HepG2 (cell line): ENCODE measurements around the gene GPM6B. TPM values are rescaled to one million over a fixed set of nuclear protein-coding genes. Genes with fewer than 3 reads are reported as not detected.
A peak's percentile ranks its signal among the peaks of the same experiment; 100 is the strongest.

Source experiments
- DMAP1 ChIP-seq: IDR thresholded peaks from 2 replicates; pipeline ENCODE4 v1.6.1; 2016
- HCFC1 ChIP-seq: fragments of 150-350 bp; IDR thresholded peaks from 2 replicates; pipeline ENCODE4 v1.6.1; 2014; ENCODE audit warnings: low read depth, low read length
- LCORL ChIP-seq, 2 experiments: fragments of 450-650 bp in 1 of 2; sonication (generic) in 1 of 2; formaldehyde crosslinking in 1 of 2; IDR thresholded peaks; 2 replicates each; pipeline versions ENCODE4 v1.5.0 to v1.6.1; 2017 to 2020; ENCODE audit warnings: antibody characterized with exemption in 1 of 2, missing genetic modification reagents in 1 of 2
- MAZ ChIP-seq, 2 experiments: sonication (generic) in 1 of 2; formaldehyde crosslinking in 1 of 2; IDR thresholded peaks; 2 replicates each; pipeline versions ENCODE4 v1.5.0 to v1.6.1; 2012 to 2020; ENCODE audit warnings: low read depth in 2 of 2, mild to moderate bottlenecking in 2 of 2, borderline replicate concordance in 1 of 2, improper control_type of control experiment in 1 of 2, low read length in 1 of 2, missing genetic modification reagents in 1 of 2, moderate library complexity in 1 of 2
- MYC ChIP-seq: sonication (generic); formaldehyde crosslinking; IDR thresholded peaks from 2 replicates; pipeline ENCODE4 v1.9.0; 2021; ENCODE audit warnings: missing genetic modification reagents, borderline replicate concordance
- SP4 ChIP-seq: sonication (generic); formaldehyde crosslinking; IDR thresholded peaks from 2 replicates; pipeline ENCODE4 v1.8.1; 2023; ENCODE audit warnings: mild to moderate bottlenecking, missing genetic modification reagents
- SRF ChIP-seq: IDR thresholded peaks from 2 replicates; pipeline ENCODE4 v1.6.1; 2011; ENCODE audit warnings: mild to moderate bottlenecking, low read depth, low read length, moderate library complexity
- TAF15 ChIP-seq: fragments of 200-400 bp; formaldehyde crosslinking; IDR thresholded peaks from one replicate; pipeline ENCODE4 v1.6.1; 2018; ENCODE audit warnings: mild to moderate bottlenecking, low read depth, low read length; ENCODE audit not compliant: poor library complexity, severe bottlenecking
- THAP11 ChIP-seq: IDR thresholded peaks from 2 replicates; pipeline ENCODE4 v1.6.1; 2016; ENCODE audit warnings: missing biosample characterization, missing genetic modification reagents
- TP53 ChIP-seq: sonication (generic); formaldehyde crosslinking; conservative IDR thresholded peaks from 2 replicates; pipeline ENCODE4 v1.4.0; 2020; ENCODE audit warnings: missing genetic modification reagents
- YEATS4 ChIP-seq: sonication (generic); formaldehyde crosslinking; IDR thresholded peaks from 2 replicates; pipeline ENCODE4 v1.4.0; 2020; ENCODE audit warnings: missing genetic modification reagents, borderline replicate concordance
- ZFX ChIP-seq: sonication (generic); formaldehyde crosslinking; IDR thresholded peaks from 2 replicates; pipeline ENCODE4 v1.4.0; 2020; ENCODE audit warnings: mild to moderate bottlenecking, low read depth, missing genetic modification reagents, moderate library complexity
- ZMYM4 ChIP-seq: sonication (generic); formaldehyde crosslinking; IDR thresholded peaks from 2 replicates; pipeline ENCODE4 v1.8.1; 2023; ENCODE audit warnings: mild to moderate bottlenecking, missing genetic modification reagents
- ZNF335 ChIP-seq: sonication (generic); formaldehyde crosslinking; IDR thresholded peaks from 2 replicates; pipeline ENCODE4 v1.4.0; 2020; ENCODE audit warnings: missing genetic modification reagents
- ZNF431 ChIP-seq: sonication (generic); formaldehyde crosslinking; IDR thresholded peaks from 2 replicates; pipeline ENCODE4 v1.9.0; 2022; ENCODE audit warnings: missing genetic modification reagents, low read depth, mild to moderate bottlenecking, borderline replicate concordance
- ZNF788 ChIP-seq: sonication (generic); formaldehyde crosslinking; IDR thresholded peaks from 2 replicates; pipeline ENCODE4 v1.5.0; 2020; ENCODE audit warnings: mild to moderate bottlenecking, missing genetic modification reagents, borderline replicate concordance
- polyA plus RNA-seq, 8 experiments: library from polyadenylated mRNA; depleted of rRNA in 3 of 8; stranded (reverse) in 7 of 8; unstranded in 1 of 8; fragments of >200 nt; fragmentation: Illumina TruSeq in 4 of 8; extraction: Trizol in 4 of 8; gene quantifications; 2 replicates each; pipeline versions ENCODE4 v1.2.1 to v1.2.3, GENCODE V29; 2011 to 2016; ENCODE audit warnings: low read depth in 4 of 8, missing spikeins in 1 of 8, mixed read lengths in 1 of 8; ENCODE audit not compliant: insufficient read depth in 1 of 8
- total RNA-seq, 5 experiments: library from RNA; depleted of rRNA; stranded (reverse); fragments of >200 nt; fragmentation: Illumina TruSeq; extraction: Trizol; gene quantifications; 2 replicates each; pipeline ENCODE4 v1.2.3, GENCODE V29; 2016; ENCODE audit warnings: low read depth in 1 of 5
- TF ChIP-seq, protein P1 (sequence below): sonication (generic); formaldehyde crosslinking; IDR thresholded peaks from 2 replicates; pipeline ENCODE4 v1.5.1; 2020; ENCODE audit warnings: mild to moderate bottlenecking, missing genetic modification reagents, moderate library complexity
- TF ChIP-seq, protein P2 (sequence below): sonication (generic); formaldehyde crosslinking; IDR thresholded peaks from 2 replicates; pipeline ENCODE4 v1.5.0; 2020; ENCODE audit warnings: mild to moderate bottlenecking, missing genetic modification reagents, moderate library complexity
- TF ChIP-seq, protein P3 (sequence below): sonication (generic); formaldehyde crosslinking; IDR thresholded peaks from 2 replicates; pipeline ENCODE4 v1.5.0; 2020; ENCODE audit warnings: mild to moderate bottlenecking, missing genetic modification reagents, borderline replicate concordance

GPM6B gene
- total and polyA plus RNA-seq, 2 of the 13 experiments (the other 11 are each of a cell fraction or from before 2014, with no cell fraction given), result not detected

DNA sequence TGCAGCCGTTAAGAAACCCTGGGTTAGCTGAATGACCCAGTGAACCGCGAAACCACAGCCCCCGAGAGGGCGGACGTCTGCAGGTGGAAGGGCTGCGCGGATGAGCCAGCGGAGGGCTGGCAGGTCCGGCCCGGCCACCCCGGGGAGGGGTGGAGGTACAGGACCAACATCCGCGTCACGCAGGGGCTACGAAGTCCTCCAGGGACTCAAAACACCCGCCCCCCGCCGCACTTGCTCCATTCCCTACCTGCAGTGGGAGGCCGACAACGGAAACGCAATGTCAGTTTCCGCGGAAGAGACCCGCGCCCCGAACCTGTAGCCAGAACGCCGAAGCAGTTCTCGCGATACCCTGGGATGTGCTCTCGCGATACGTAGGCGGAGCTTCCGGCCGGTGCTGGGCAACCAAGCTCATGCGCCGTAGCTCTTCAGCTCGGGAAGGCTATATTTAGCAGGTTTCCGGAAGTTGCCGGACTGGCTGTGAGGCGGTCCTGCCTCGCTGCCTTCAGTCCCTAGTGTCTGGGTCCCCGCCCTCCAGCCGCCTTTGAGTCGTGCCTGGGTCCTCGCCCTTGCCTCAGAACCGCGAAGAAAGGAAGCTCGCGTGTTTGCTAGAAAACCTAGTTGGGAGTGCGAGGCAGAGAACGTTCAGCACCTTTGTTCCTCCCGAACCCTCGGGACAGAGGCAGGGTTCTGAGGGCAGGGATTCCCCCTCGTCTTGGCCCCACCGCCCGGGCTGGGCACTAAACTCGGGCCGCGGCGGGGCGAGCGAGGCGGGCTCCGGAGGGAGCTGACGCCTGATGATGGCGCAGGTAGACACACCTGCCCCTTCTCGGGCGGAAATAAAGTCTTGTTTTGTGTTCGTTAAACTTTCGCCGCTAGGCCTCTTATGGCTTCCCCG is 82.4 kb downstream of the GPM6B start, which contains the start of the genes OFD1 and TRAPPC2 (continued):
- TF ChIP-seq THAP11 (CRISPR knock-in tag), result peak; percentile 78
- TF ChIP-seq, protein P1, sequence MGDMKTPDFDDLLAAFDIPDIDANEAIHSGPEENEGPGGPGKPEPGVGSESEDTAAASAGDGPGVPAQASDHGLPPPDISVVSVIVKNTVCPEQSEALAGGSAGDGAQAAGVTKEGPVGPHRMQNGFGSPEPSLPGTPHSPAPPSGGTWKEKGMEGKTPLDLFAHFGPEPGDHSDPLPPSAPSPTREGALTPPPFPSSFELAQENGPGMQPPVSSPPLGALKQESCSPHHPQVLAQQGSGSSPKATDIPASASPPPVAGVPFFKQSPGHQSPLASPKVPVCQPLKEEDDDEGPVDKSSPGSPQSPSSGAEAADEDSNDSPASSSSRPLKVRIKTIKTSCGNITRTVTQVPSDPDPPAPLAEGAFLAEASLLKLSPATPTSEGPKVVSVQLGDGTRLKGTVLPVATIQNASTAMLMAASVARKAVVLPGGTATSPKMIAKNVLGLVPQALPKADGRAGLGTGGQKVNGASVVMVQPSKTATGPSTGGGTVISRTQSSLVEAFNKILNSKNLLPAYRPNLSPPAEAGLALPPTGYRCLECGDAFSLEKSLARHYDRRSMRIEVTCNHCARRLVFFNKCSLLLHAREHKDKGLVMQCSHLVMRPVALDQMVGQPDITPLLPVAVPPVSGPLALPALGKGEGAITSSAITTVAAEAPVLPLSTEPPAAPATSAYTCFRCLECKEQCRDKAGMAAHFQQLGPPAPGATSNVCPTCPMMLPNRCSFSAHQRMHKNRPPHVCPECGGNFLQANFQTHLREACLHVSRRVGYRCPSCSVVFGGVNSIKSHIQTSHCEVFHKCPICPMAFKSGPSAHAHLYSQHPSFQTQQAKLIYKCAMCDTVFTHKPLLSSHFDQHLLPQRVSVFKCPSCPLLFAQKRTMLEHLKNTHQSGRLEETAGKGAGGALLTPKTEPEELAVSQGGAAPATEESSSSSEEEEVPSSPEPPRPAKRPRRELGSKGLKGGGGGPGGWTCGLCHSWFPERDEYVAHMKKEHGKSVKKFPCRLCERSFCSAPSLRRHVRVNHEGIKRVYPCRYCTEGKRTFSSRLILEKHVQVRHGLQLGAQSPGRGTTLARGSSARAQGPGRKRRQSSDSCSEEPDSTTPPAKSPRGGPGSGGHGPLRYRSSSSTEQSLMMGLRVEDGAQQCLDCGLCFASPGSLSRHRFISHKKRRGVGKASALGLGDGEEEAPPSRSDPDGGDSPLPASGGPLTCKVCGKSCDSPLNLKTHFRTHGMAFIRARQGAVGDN (CRISPR knock-in tag), result peak; percentile 82
- peak; percentile 92 for TF ChIP-seq ZMYM4 (CRISPR knock-in tag)
- TF ChIP-seq MYC (CRISPR knock-in tag), result peak; percentile 62; the same call in 1 of the 2 replicates
- TF ChIP-seq ZNF788 (CRISPR knock-in tag), result peak; percentile 57; the same call in 1 of the 2 replicates
- TF ChIP-seq MAZ (IDR thresholded peaks at IDR 0.05; ENCODE audit: borderline replicate concordance, low read depth, low read length), result no peak
- TF ChIP-seq MAZ (CRISPR knock-in tag; IDR thresholded peaks at IDR 0.05; ENCODE audit: low read depth), result no peak
- no peak for TF ChIP-seq LCORL (IDR thresholded peaks at IDR 0.05)
- peak; percentile 43; the same call in 1 of the 2 replicates for TF ChIP-seq LCORL (CRISPR knock-in tag; IDR thresholded peaks at IDR 0.05)
- peak; percentile 82 for TF ChIP-seq DMAP1 (CRISPR knock-in tag)
- TF ChIP-seq HCFC1, result 0 out of 2 replicates have a peak, but pooled peaks have one; percentile 10
- no peak for TF ChIP-seq TAF15
- TF ChIP-seq, protein P2, sequence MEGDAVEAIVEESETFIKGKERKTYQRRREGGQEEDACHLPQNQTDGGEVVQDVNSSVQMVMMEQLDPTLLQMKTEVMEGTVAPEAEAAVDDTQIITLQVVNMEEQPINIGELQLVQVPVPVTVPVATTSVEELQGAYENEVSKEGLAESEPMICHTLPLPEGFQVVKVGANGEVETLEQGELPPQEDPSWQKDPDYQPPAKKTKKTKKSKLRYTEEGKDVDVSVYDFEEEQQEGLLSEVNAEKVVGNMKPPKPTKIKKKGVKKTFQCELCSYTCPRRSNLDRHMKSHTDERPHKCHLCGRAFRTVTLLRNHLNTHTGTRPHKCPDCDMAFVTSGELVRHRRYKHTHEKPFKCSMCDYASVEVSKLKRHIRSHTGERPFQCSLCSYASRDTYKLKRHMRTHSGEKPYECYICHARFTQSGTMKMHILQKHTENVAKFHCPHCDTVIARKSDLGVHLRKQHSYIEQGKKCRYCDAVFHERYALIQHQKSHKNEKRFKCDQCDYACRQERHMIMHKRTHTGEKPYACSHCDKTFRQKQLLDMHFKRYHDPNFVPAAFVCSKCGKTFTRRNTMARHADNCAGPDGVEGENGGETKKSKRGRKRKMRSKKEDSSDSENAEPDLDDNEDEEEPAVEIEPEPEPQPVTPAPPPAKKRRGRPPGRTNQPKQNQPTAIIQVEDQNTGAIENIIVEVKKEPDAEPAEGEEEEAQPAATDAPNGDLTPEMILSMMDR (CRISPR knock-in tag), result 0 out of 2 replicates have a peak, but pooled peaks have one; percentile 17
- TF ChIP-seq SRF, result peak; percentile 94
- peak; percentile 43; the same call in 1 of the 2 replicates for TF ChIP-seq ZNF335
- 0 out of 2 replicates have a peak, but pooled peaks have one; percentile 55 for TF ChIP-seq TP53 (CRISPR knock-in tag)
- TF ChIP-seq, protein P3, sequence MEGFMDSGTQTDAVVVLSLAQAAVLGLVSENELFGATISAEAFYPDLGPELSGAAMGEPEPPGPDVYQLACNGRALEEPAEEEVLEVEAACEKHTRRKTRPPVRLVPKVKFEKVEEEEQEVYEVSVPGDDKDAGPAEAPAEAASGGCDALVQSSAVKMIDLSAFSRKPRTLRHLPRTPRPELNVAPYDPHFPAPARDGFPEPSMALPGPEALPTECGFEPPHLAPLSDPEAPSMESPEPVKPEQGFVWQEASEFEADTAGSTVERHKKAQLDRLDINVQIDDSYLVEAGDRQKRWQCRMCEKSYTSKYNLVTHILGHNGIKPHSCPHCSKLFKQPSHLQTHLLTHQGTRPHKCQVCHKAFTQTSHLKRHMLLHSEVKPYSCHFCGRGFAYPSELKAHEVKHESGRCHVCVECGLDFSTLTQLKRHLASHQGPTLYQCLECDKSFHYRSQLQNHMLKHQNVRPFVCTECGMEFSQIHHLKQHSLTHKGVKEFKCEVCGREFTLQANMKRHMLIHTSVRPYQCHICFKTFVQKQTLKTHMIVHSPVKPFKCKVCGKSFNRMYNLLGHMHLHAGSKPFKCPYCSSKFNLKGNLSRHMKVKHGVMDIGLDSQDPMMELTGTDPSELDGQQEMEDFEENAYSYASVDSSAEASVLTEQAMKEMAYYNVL (CRISPR knock-in tag), result peak; percentile 59; the same call in 1 of the 2 replicates
- TF ChIP-seq YEATS4, result peak; percentile 56; the same call in 1 of the 2 replicates
- TF ChIP-seq ZNF431 (CRISPR knock-in tag), result 0 out of 2 replicates have a peak, but pooled peaks have one; percentile 50
- peak; percentile 84 for TF ChIP-seq ZFX (CRISPR knock-in tag)
- TF ChIP-seq SP4 (CRISPR knock-in tag), result 0 out of 2 replicates have a peak, but pooled peaks have one; percentile 13
